ENCODE results near the gene SEL1L2.

Gene SEL1L2

GRCh38 chr20:13863244-13863643 lies 127.2 kb downstream of the SEL1L2 start:
- DNase-seq, result no peak

- DNase-seq, result no peak
These were observed 128.2 kb downstream of the SEL1L2 start for GRCh38 chr20:13862245-13862644.

DNA sequence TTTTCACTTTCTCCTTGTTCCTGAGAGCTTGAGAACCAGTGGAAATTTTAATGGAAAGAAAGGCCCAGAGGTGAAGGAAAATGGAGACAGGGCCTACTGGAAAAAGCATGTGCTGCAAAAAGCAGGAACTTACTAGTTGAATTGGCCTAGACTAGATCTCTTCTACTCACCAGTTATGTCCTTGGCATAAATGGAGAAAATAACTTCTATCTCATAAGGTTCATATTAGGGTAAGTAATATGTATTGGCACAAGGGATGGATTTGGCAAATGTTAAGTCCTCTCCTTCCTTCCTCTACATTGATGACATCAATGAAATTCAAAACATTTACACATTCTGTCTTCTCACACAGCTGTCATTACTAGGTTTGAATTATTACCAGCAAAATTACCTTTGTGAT lies 131.5 kb downstream of the SEL1L2 start:
- no peak for DNase-seq

- DNase-seq, result no peak
These were observed 132.0 kb downstream of the SEL1L2 start for GRCh38 chr20:13858439-13858838.

GRCh38 chr20:13857961-13858360 lies 132.5 kb downstream of the SEL1L2 start:
- no peak for DNase-seq

GRCh38 chr20:13857304-13857703 lies 133.1 kb downstream of the SEL1L2 start:
- no peak for DNase-seq

DNA sequence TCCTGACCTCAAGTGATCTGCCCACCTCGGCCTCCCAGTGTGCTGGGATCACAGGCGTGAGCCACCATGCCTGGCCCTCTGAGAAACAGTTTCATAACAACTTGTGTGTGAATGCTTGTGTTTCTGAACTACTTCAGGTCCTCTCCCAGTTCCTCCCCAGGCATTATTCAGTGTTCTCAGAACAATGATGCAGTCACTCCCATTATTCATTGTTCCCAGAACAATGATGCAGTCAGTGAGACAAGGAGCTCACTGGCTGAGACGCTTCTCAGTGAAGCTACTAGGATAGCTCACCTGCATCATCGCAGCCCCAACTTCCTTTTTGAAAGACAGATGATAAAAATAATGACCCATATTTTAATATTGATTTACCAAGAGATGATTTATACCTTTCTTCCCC lies 134.1 kb downstream of the SEL1L2 start:
- no peak for DNase-seq

DNA sequence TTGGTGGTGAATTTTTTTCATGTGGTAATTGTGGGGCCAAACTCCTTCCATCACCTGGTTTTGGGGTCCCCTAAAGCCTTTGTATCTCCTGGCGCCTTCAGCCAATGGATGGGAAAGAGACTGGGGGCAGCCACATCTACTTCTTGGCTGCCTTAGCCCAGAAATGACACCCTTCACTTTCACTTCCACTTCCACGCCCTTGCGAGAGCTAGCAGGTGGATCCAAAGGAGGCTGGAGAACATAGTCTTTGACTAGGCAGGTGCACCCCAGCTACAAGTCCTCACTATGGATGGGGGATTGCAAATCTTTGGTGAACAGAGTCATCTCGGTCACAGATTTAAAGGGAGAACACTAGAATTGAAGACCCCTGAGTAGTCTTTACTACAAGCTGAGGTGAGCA lies 134.8 kb downstream of the SEL1L2 start:
- no peak for DNase-seq

GRCh38 chr20:13852306-13852705 lies 138.1 kb downstream of the SEL1L2 start:
- no peak for DNase-seq

DNA sequence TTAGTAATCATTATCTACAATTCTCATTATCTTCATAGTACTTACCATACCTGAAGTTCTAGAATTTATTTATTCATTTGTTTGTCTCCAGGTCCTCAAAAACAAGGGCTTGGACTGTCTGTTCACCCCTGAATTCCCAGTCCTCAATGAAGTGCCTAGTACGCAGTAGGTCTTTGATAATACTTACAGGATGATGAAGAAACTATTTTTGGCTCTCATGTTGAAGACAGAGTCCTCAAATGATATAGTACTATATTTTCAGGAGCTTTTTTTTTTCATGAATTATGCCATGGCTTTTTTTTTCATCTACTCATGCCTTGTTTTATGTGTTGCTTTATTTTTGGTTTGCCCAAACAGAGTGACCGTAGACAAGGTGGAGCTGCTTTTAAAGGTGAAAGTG lies 139.1 kb downstream of the SEL1L2 start:
- no peak for DNase-seq

GRCh38 chr20:13844296-13844695 lies 146.1 kb downstream of the SEL1L2 start:
- no peak for DNase-seq

DNA sequence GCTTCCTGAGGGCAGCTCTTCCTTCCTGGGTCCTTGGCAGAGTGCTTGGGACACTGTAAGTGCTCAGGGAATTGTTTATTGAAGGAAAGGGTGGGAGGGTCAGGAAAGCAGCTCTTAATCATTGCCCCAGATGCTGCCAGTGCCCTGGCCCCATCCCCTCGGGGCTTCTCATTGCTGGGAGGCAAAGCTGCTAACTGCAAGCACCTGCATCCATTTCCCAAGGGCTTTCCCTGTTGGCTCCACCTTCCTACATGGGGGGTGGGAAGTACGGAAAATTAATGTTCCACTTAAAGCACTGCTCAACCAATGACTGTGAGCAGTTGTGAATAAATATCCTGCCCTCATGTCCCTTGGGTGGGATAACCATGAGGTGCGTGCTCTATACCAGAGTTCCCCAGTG lies 149.2 kb downstream of the SEL1L2 start:
- no peak for DNase-seq

GRCh38 chr20:13840093-13840465 lies 150.3 kb downstream of the SEL1L2 start:
- DNase-seq, result no peak

GRCh38 chr20:13839421-13840092 lies 150.9 kb downstream of the SEL1L2 start:
- DNase-seq, result no peak

- DNase-seq, result no peak
These were observed 151.8 kb downstream of the SEL1L2 start for GRCh38 chr20:13838664-13839063.

DNA sequence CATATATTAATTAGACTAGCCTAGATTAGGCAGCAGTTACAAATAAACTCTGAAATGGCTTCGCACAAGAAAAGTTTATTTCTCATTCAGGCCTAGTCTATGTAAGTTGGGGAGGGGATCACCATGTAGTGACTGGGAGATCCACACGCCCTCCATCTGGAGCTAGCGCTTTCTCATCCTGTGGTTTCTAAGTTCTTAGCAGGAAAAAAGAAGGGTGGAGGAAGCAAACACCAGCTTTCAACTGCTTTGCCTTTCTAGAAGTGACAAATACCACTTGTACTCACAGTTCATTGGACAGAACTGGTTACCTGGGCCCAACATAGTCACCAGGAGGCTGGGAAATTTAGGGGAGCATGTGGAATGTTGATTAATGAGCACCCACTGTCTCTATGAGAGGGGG lies 158.9 kb downstream of the SEL1L2 start:
- DNase-seq, result no peak

DNA sequence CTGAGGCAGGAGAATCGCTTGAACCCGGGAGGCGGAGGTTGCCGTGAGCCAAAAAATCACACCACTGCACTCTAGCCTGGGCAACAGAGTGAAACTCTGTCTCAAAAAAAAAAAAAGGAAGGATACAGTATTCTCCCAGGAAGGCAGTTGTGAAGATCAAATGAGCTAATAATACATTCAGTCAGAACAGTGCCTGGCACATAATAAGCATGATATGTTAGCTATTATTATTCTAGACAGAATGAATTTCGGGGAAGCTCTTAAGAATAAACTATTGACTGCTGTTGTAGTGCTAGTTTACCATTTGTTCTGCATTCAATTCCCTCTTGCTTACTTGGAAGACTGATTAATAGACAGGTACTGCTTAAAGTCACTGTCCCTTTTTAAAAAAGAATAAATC lies 164.9 kb downstream of the SEL1L2 start:
- no peak for DNase-seq

DNA sequence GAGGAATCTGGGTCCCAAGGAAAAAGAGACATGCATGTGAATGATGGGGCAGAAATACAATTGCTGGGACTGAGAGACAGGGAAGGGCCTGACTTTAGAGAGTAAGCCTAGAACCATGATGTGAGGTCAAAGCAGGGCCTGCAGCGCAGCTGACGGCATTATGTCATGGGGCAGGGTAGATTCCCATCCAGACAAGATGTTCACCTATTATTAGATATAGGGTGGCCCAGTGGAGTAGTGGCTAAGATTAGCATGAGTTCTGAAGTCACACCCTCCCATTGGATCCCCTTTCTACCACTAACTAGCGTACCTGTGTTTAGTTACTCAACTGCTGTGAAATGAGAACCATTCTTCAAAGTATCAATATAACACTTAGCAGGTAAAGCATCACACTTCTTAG lies 166.0 kb downstream of the SEL1L2 start:
- DNase-seq, result no peak

DNA sequence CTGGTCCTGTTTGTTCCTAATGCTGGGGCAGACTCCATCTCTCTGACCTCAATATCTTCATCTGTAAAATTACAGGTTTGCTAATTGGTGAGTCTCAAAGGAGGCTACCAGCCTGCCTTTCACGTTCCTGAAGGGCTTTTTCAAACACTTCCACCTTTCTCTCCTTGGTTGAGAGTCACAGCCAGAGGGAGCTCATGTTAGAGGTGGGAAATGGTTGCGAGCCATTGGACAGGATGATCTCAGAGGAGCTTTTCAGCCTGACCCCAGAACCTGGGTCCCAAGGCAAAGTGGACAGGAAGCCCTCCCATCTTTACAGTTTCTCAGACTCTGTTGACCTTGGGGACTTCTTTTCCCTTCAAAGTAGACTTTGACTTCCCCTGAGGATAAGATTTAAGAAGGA lies 168.0 kb downstream of the SEL1L2 start:
- no peak for DNase-seq

GRCh38 chr20:13821876-13822275 lies 168.5 kb downstream of the SEL1L2 start:
- no peak for DNase-seq

DNA sequence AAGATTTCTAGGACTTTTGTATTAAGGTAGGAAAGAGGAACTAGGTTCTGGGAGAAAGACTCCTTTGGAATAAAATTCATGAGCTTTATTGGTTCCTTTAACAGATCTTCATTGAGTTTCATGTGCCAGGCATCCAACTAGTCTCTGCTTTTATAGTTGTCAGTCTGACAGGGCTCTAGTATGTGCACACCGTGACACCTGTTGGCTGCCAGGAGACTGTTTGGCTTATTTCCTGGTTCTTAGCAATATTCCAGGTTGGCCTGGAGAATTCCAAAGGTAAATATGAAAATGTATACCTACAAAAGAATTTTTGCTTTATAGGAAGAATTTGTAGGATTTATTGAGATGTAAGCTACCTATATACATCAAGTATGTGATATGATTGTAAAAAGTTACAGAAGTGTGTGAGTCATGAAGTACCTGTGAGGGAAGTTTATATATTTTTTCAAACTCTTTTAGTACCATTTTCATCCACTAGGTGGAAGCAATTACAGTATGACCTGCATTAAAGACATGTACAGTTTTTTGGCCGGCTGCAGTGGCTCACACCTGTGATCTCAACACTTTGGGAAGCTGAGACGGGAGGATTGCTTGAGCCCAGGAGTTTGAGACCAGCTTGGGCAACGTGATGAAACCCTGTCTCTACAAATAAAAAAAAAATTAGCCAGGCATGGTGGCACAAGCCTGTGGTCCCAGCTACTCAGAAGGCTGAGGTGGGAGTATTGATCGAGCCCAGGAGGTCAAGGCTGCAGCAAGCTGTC lies 170.3 kb downstream of the SEL1L2 start:
- DNase-seq, result no peak

DNA sequence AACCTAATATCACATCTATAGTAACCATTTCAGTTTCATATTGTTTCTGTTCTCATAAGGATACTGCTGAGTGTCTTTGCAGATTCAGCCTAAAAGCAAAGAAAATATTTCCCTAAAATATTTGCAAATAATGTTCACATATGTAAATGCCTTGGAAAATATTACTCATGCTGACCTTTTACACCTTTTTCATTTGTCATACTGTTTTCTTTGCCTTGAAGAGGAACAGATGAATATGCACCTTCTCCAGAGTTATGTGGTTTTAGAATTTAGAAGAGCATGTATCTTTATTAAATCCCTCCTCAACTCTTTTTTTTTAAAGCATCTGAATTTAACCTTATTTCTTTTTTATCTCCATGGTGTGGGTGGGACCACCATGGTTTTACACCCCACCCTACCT lies 173.1 kb downstream of the SEL1L2 start:
- DNase-seq, result no peak

DNA sequence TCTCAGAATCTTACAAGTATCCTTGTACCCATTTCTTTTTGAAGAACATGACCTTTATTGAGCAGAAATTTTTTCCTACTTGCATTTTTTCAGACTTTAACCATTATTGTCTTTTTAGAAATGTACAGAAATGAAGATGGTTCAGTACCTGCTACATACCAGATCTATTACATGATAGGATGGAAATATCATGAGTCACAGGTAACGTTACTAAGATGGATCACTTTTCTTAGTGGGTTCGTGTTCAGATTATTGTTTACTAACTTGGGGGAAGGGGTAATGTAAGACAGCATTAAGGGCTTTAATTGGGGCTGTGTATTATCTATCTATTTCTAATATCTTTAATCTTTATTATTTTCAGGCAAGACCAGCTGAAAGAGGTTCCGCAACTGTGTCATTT lies 173.7 kb downstream of the SEL1L2 start:
- no peak for DNase-seq

GRCh38 chr20:13814672-13815071 lies 175.7 kb downstream of the SEL1L2 start:
- no peak for DNase-seq

GRCh38 chr20:13813910-13814309 lies 176.5 kb downstream of the SEL1L2 start:
- DNase-seq, result no peak
